ENCODE measurements around the gene PRDX5. TPM values are rescaled to one million over a fixed set of nuclear protein-coding genes. Genes with fewer than 3 reads are reported as not detected.
"Not testable (repeated sequence)": the region's sequence is repeated elsewhere in the genome, so short reads cannot be mapped to it uniquely, and the experiment has no call there.

The PRDX5 gene
- total and polyA plus RNA-seq, 4 donors = 66.8 to 201 (median 135) TPM

- peaks cover 7 to 49% (median 37%) of the 10 kb centered on the region in 4 donors for H3K4me1 ChIP-seq (ENCODE audit: control insufficient read depth in 4 of 4, insufficient read depth in 4 of 4, low read length in 3 of 4)
- no peak for DNase-seq (ENCODE audit: low spot score)
- WGBS = 81% methylated on average over 24 of the region's 24 CpGs
Measured at GRCh38 chr11:64314805-64315561, 2.9 kb upstream of the PRDX5 start.

DNA sequence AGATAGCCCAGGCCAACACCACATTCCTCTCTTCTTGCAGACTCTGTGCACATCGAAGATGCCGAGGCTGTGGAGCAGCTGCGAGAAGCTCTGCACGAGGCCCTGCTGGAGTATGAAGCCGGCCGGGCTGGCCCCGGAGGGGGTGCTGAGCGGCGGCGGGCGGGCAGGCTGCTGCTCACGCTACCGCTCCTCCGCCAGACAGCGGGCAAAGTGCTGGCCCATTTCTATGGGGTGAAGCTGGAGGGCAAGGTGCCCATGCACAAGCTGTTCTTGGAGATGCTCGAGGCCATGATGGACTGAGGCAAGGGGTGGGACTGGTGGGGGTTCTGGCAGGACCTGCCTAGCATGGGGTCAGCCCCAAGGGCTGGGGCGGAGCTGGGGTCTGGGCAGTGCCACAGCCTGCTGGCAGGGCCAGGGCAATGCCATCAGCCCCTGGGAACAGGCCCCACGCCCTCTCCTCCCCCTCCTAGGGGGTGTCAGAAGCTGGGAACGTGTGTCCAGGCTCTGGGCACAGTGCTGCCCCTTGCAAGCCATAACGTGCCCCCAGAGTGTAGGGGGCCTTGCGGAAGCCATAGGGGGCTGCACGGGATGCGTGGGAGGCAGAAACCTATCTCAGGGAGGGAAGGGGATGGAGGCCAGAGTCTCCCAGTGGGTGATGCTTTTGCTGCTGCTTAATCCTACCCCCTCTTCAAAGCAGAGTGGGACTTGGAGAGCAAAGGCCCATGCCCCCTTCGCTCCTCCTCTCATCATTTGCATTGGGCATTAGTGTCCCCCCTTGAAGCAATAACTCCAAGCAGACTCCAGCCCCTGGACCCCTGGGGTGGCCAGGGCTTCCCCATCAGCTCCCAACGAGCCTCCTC lies 2.0 kb upstream of the PRDX5 start:
- H3K4me1 ChIP-seq (ENCODE audit: control insufficient read depth in 4 of 4, insufficient read depth in 4 of 4, low read length in 3 of 4) = peaks cover 5 to 44% (median 34%) of the 10 kb centered on the region in 4 donors
- not testable (repeated sequence) for H3K9me3 ChIP-seq (ENCODE audit: control insufficient read depth in 4 of 4, low read length in 3 of 4); H3K4me3 ChIP-seq (ENCODE audit: low read depth in 1 of 3, low read length in 3 of 3); H3K9ac ChIP-seq (ENCODE audit: low read depth in 1 of 2, low read length in 2 of 2); H3K27me3 ChIP-seq (ENCODE audit: control insufficient read depth in 4 of 4, insufficient read depth in 4 of 4, low read length in 3 of 4); H3K27ac ChIP-seq (ENCODE audit: low read depth in 1 of 2, low read length in 2 of 2); DNase-seq (ENCODE audit: low spot score)
- peaks cover 4 to 33% (median 10%) of the 10 kb centered on the region in 4 donors for H3K36me3 ChIP-seq (ENCODE audit: control insufficient read depth in 4 of 4, insufficient read depth in 3 of 4, low read depth in 1 of 4, low read length in 3 of 4)
- 80% methylated on average over 25 of the region's 25 CpGs for WGBS

More at GRCh38 chr11:64314805-64315561, 2.9 kb upstream of the PRDX5 start:
- Histone ChIP-seq H3K9ac (ENCODE audit: low read depth in 1 of 2, low read length in 2 of 2) (no peak overlapping the region), H3K27ac (ENCODE audit: low read depth in 1 of 2, low read length in 2 of 2) (no peak overlapping the region), H3K36me3 (ENCODE audit: control insufficient read depth in 4 of 4, insufficient read depth in 3 of 4, low read depth in 1 of 4, low read length in 3 of 4) (peaks cover 4 to 26% (median 9%) of the 10 kb centered on the region in 4 donors), H3K9me3 (ENCODE audit: control insufficient read depth in 4 of 4, low read length in 3 of 4) (no peaks in the 10 kb centered on the region), H3K4me3 (ENCODE audit: low read depth in 1 of 3, low read length in 3 of 3) (no peak overlapping the region), H3K27me3 (ENCODE audit: control insufficient read depth in 4 of 4, insufficient read depth in 4 of 4, low read length in 3 of 4) (no peaks in the 10 kb centered on the region)
- TF ChIP-seq NR2F2 (IDR thresholded peaks at IDR 0.05) (no peak), HNF4G (IDR thresholded peaks at IDR 0.05) (no peak), EGR1 (IDR thresholded peaks at IDR 0.05; ENCODE audit: low read depth in 2 of 2) (no peak), FOXA1 (IDR thresholded peaks at IDR 0.05) (no peak)

- WGBS = 3% methylated on average over 32 of the region's 32 CpGs
- Histone ChIP-seq H3K9ac (ENCODE audit: low read depth in 1 of 2, low read length in 2 of 2) (peak overlapping the region; percentile 61 to 77), H3K4me1 (ENCODE audit: control insufficient read depth in 4 of 4, insufficient read depth in 4 of 4, low read length in 3 of 4) (peaks cover 5 to 43% (median 32%) of the 10 kb centered on the region in 4 donors), H3K9me3 (ENCODE audit: control insufficient read depth in 4 of 4, low read length in 3 of 4) (no peaks in the 10 kb centered on the region), H3K27me3 (ENCODE audit: control insufficient read depth in 4 of 4, insufficient read depth in 4 of 4, low read length in 3 of 4) (no peaks in the 10 kb centered on the region), H3K4me3 (ENCODE audit: low read depth in 1 of 3, low read length in 3 of 3) (peak overlapping the region; percentile 54 to 76 (median 63)), H3K36me3 (ENCODE audit: control insufficient read depth in 4 of 4, insufficient read depth in 3 of 4, low read depth in 1 of 4, low read length in 3 of 4) (peaks cover 4 to 41% (median 12%) of the 10 kb centered on the region in 4 donors), H3K27ac (ENCODE audit: low read depth in 1 of 2, low read length in 2 of 2) (peak overlapping the region; percentile 93 to 98)
- no peak for DNase-seq (ENCODE audit: low spot score)
- TF ChIP-seq HNF4G (IDR thresholded peaks at IDR 0.05) (no peak), RAD21 (IDR thresholded peaks at IDR 0.05) (peak in 1 of 2 donors; percentile 29), HNF4A (conservative IDR thresholded peaks at IDR 0.05) (no peak), TAF1 (conservative IDR thresholded peaks at IDR 0.05) (no peak), EGR1 (IDR thresholded peaks at IDR 0.05; ENCODE audit: low read depth in 2 of 2) (no peak), NR2F2 (IDR thresholded peaks at IDR 0.05) (no peak)
Measured at GRCh38 chr11:64316672-64317324, 1.1 kb upstream of the PRDX5 start.

DNA sequence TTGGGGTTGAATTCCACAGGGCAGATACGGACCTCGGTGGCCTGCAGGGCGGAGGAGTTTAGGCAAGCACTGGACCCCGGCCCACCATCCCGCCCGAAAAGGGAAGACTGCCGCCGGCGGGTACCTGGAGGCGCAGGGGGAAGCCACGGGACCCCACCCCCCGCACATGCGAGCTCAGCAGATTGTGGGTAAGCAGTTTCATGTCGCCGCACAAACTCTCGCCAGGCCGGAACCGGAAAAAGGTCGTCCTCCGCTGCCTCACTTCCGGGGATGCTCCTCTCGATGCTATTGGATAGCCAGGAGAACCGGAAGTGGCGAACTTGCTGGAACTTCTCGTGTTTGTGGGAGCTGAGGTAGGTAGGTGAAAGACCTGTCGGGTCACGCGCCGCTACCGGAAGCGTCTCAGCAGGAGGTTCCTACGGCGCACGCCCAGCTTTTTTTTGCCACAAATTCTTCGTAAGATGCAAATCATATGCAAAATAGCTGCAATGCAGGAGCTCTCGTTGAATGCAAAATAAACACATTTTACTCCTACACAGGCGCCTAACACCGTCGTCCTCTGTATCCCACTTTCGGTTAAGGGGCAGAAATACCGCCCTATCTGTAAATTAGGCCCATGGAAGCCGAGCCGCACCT lies 478 bp upstream of the PRDX5 start, which contains the start of gene TRMT112:
Gene TRMT112 (minus strand): TSS at position 235 of the 636 bp plus-strand sequence. CDS start 33 bp downstream, at position 202.
- no peaks in the 10 kb centered on the region for H3K27me3 ChIP-seq (ENCODE audit: control insufficient read depth in 4 of 4, insufficient read depth in 4 of 4, low read length in 3 of 4)
- H3K27ac ChIP-seq (ENCODE audit: low read depth in 1 of 2, low read length in 2 of 2) = peak within 1 kb of the TSS; percentile 93 to 98
- H3K4me3 ChIP-seq (ENCODE audit: low read depth in 1 of 3, low read length in 3 of 3) = peak within 1 kb of the TSS; percentile 63 to 77 (median 76)
- H3K4me1 ChIP-seq (ENCODE audit: control insufficient read depth in 4 of 4, insufficient read depth in 4 of 4, low read length in 3 of 4) = peaks cover 5 to 42% (median 31%) of the 10 kb centered on the region in 4 donors
- under 1% methylated on average over 43 of the region's 43 CpGs for WGBS
- H3K9me3 ChIP-seq (ENCODE audit: control insufficient read depth in 4 of 4, low read length in 3 of 4) = no peaks in the 10 kb centered on the region
- H3K36me3 ChIP-seq (ENCODE audit: control insufficient read depth in 4 of 4, insufficient read depth in 3 of 4, low read depth in 1 of 4, low read length in 3 of 4) = peaks cover 4 to 44% (median 12%) of the 10 kb centered on the region in 4 donors
- DNase-seq (ENCODE audit: low spot score) = peak; percentile 92
- peak within 1 kb of the TSS; percentile 61 to 77 for H3K9ac ChIP-seq (ENCODE audit: low read depth in 1 of 2, low read length in 2 of 2)
- TF ChIP-seq RAD21 (IDR thresholded peaks at IDR 0.05) (no peak), REST (IDR thresholded peaks at IDR 0.05) (no peak), JUND (IDR thresholded peaks at IDR 0.05) (peak in 1 of 2 donors; percentile 26), YY1 (IDR thresholded peaks at IDR 0.05) (no peak), GABPA (IDR thresholded peaks at IDR 0.05 in 1 of 2, conservative IDR thresholded peaks at IDR 0.05 in 1 of 2) (peak; percentile 99), TAF1 (conservative IDR thresholded peaks at IDR 0.05) (no peak), ZBTB33 (IDR thresholded peaks at IDR 0.05) (peak; percentile 61)
- TF ChIP-seq, protein P1, sequence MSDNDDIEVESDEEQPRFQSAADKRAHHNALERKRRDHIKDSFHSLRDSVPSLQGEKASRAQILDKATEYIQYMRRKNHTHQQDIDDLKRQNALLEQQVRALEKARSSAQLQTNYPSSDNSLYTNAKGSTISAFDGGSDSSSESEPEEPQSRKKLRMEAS (IDR thresholded peaks at IDR 0.05) = peak; percentile 94
